ENCODE data around the gene CNTNAP4.
A peak's percentile ranks its signal among the peaks of the same experiment; 100 is the strongest.

The CNTNAP4 gene

GRCh38 chr16:76309639-76310335 is 32.6 kb downstream of the CNTNAP4 start:
- DNase-seq (ENCODE audit: low spot score), result no peak

- DNase-seq (ENCODE audit: low spot score), result no peak
Measured at GRCh38 chr16:76311260-76311659, 34.1 kb downstream of the CNTNAP4 start.

GRCh38 chr16:76318565-76318964 is 41.4 kb downstream of the CNTNAP4 start:
- no peak for DNase-seq (ENCODE audit: low spot score)

- DNase-seq (ENCODE audit: low spot score), result no peak
Measured at GRCh38 chr16:76329106-76329505, 51.9 kb downstream of the CNTNAP4 start.

GRCh38 chr16:76335180-76335974 is 58.2 kb downstream of the CNTNAP4 start:
- DNase-seq (ENCODE audit: low spot score), result no peak

GRCh38 chr16:76336112-76336511 is 58.9 kb downstream of the CNTNAP4 start:
- no peak for DNase-seq (ENCODE audit: low spot score)

- DNase-seq (ENCODE audit: low spot score), result no peak
Measured at GRCh38 chr16:76338472-76338871, 61.3 kb downstream of the CNTNAP4 start.

GRCh38 chr16:76343769-76344168 is 66.6 kb downstream of the CNTNAP4 start:
- no peak for DNase-seq (ENCODE audit: low spot score)

- DNase-seq (ENCODE audit: low spot score), result peak; percentile 20
Measured at GRCh38 chr16:76345163-76345661, 68.0 kb downstream of the CNTNAP4 start.

GRCh38 chr16:76346210-76346609 is 69.0 kb downstream of the CNTNAP4 start:
- no peak for DNase-seq (ENCODE audit: low spot score)

GRCh38 chr16:76351441-76351840 is 74.2 kb downstream of the CNTNAP4 start:
- DNase-seq (ENCODE audit: low spot score), result no peak

GRCh38 chr16:76360404-76360803 is 83.2 kb downstream of the CNTNAP4 start:
- DNase-seq (ENCODE audit: low spot score), result no peak

- DNase-seq (ENCODE audit: low spot score), result no peak
Measured at GRCh38 chr16:76370344-76370743, 93.1 kb downstream of the CNTNAP4 start.

GRCh38 chr16:76371441-76371840 is 94.2 kb downstream of the CNTNAP4 start:
- no peak for DNase-seq (ENCODE audit: low spot score)

GRCh38 chr16:76373998-76374397 is 96.8 kb downstream of the CNTNAP4 start:
- DNase-seq (ENCODE audit: low spot score), result no peak

GRCh38 chr16:76376988-76377387 is 99.8 kb downstream of the CNTNAP4 start:
- DNase-seq (ENCODE audit: low spot score), result no peak

GRCh38 chr16:76378020-76378419 is 100.8 kb downstream of the CNTNAP4 start:
- DNase-seq (ENCODE audit: low spot score), result no peak

GRCh38 chr16:76381096-76381495 is 103.9 kb downstream of the CNTNAP4 start:
- DNase-seq (ENCODE audit: low spot score), result no peak

GRCh38 chr16:76385601-76386230 is 108.5 kb downstream of the CNTNAP4 start:
- DNase-seq (ENCODE audit: low spot score), result no peak

- no peak for DNase-seq (ENCODE audit: low spot score)
Measured at GRCh38 chr16:76386784-76387183, 109.6 kb downstream of the CNTNAP4 start.

GRCh38 chr16:76387994-76388393 is 110.8 kb downstream of the CNTNAP4 start:
- no peak for DNase-seq (ENCODE audit: low spot score)

GRCh38 chr16:76389126-76389525 is 111.9 kb downstream of the CNTNAP4 start:
- DNase-seq (ENCODE audit: low spot score), result no peak

GRCh38 chr16:76390476-76390875 is 113.3 kb downstream of the CNTNAP4 start:
- DNase-seq (ENCODE audit: low spot score), result no peak
